ENCODE measurements around the gene CGN. TPM values are rescaled to one million over a fixed set of nuclear protein-coding genes. Genes with fewer than 3 reads are reported as not detected.
A peak's percentile ranks its signal among the peaks of the same experiment; 100 is the strongest.

CGN gene
- total RNA-seq, 1 donor = 0.09 TPM

DNA sequence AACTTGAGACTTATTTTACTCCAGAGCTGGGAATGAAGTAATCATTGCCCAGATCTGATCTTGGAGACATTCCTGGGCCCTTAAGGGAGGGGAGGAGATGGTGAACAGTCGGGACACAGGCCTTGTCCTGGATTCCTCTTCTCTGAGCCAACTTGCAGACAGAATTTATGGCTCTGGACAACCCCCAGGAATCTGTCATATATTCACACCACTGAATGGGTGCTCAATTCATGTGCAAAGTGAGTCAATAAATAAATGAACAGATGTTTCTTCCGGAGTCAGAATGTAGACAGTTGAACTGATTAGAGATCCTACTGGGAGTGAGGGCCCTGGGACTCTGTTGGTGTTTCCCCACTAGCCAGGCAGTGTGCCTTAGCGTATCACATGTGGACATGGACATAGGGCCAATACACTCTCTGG, 31.5 kb downstream of the CGN start:
- TF ChIP-seq, protein P1, sequence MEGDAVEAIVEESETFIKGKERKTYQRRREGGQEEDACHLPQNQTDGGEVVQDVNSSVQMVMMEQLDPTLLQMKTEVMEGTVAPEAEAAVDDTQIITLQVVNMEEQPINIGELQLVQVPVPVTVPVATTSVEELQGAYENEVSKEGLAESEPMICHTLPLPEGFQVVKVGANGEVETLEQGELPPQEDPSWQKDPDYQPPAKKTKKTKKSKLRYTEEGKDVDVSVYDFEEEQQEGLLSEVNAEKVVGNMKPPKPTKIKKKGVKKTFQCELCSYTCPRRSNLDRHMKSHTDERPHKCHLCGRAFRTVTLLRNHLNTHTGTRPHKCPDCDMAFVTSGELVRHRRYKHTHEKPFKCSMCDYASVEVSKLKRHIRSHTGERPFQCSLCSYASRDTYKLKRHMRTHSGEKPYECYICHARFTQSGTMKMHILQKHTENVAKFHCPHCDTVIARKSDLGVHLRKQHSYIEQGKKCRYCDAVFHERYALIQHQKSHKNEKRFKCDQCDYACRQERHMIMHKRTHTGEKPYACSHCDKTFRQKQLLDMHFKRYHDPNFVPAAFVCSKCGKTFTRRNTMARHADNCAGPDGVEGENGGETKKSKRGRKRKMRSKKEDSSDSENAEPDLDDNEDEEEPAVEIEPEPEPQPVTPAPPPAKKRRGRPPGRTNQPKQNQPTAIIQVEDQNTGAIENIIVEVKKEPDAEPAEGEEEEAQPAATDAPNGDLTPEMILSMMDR (IDR thresholded peaks at IDR 0.05; ENCODE audit: insufficient read depth, low read length) = no peak
- peak; percentile 93 for DNase-seq (ENCODE audit: low read depth)
- no peak overlapping the region for H3K4me3 ChIP-seq (ENCODE audit: low read depth, low read length)

DNA sequence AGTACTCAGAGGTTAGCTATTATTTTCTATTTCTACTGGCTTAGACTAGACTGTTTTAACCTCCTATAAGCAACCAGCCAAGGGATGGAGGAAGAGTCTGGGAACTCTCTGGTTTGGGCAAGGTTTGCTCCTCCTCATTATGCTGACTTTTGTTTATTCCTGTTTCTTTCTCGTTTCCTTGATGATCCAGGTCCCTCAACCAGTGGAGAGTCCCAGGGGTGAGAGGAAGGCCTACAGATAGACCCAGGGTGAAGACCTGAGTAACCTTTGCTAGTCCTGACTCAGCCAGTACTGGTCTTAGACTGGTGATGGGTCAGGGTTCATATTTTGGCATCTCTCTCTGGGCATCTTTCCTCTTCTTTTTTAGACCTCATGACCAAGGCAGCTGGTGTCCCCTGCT, 34.4 kb downstream of the CGN start:
- no peak overlapping the region for H3K4me3 ChIP-seq (ENCODE audit: low read depth, low read length)
- TF ChIP-seq, protein P1 (IDR thresholded peaks at IDR 0.05; ENCODE audit: insufficient read depth, low read length) = no peak
- no peak for DNase-seq (ENCODE audit: low read depth)

DNA sequence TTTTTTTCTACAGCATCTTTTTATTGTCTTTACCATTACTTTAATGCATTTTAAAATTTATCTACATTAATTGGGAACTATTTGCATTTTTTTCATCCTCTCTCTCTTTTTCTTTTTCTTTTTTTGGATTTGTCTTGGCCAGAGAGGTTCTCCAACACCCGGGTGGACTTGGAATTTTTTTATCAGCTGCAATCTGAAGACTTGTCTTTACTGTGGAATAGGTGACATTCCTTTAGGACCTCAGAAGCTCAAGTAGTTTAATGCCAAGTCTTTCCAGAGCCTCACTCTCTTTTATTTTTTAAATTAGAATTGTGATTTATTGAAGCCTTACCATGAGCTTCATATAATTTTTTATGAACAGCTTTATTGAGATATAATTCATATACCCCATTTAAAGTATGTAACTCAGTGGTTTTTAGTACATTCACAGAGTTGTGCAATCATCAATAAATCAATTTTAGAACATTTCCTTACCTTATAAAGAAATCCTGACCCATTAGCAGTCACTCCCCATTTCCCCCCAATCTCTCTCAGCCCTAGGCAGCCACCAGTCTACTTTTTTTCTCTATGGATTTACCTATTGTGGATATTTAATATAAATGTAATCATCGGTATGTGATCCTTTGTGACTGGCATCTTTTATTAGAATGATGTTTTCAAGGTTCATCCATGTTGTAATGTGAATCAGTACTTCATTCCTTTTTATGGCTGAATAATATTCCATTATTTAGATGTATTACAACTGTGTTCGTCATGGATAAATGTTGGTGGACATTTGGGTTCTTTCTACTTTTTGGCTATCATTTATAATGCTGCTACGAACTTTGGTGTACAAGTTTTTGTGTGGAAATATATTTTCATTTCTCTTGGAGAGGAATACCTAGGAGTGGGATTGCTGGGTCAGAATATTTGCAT, 35.1 kb downstream of the CGN start:
- H3K4me3 ChIP-seq (ENCODE audit: low read depth, low read length) = no peak overlapping the region
- TF ChIP-seq, protein P1 (IDR thresholded peaks at IDR 0.05; ENCODE audit: insufficient read depth, low read length) = no peak
- no peak for DNase-seq (ENCODE audit: low read depth)

GRCh38 chr1:151547119-151547899, 36.1 kb downstream of the CGN start:
- peak; percentile 98 for DNase-seq (ENCODE audit: low read depth)
- TF ChIP-seq, protein P1 (IDR thresholded peaks at IDR 0.05; ENCODE audit: insufficient read depth, low read length) = no peak
- peak overlapping the region; percentile 3 for H3K4me3 ChIP-seq (ENCODE audit: low read depth, low read length)

DNA sequence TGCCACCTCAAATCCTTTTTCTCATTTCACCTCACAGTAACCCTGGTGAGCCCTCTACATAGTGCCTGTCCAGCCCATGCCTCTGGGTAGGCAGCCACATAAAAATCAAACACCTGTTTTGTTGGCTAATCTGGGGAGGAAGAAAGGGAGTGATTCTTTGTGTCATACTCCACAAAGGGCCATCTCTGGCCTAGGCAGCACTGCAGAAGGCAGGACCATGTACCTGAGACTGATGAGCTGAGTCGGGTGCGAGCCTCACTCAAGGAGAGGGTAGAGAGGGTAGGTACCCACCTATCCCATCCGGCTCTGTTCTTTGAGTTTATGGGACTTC, 36.7 kb downstream of the CGN start:
- DNase-seq (ENCODE audit: low read depth) = no peak
- no peak overlapping the region for H3K4me3 ChIP-seq (ENCODE audit: low read depth, low read length)

GRCh38 chr1:151549199-151549598, 38.0 kb downstream of the CGN start:
- no peak for DNase-seq (ENCODE audit: low read depth)
- H3K4me3 ChIP-seq (ENCODE audit: low read depth, low read length) = no peak overlapping the region
- TF ChIP-seq, protein P1 (IDR thresholded peaks at IDR 0.05; ENCODE audit: insufficient read depth, low read length) = no peak

More for the DNA sequence above, 36.7 kb downstream of the CGN start:
- TF ChIP-seq, protein P1 (IDR thresholded peaks at IDR 0.05; ENCODE audit: insufficient read depth, low read length) = no peak

Data from fibroblast of the aortic adventitia (primary cell).